ENCODE measurements around the gene MRE11.
A peak's percentile ranks its signal among the peaks of the same experiment; 100 is the strongest.

The MRE11 gene

GRCh38 chr11:94472916-94473799 lies 20.5 kb downstream of the MRE11 start:
- no peaks in the 10 kb centered on the region for H3K36me3 ChIP-seq (replicated peaks)
- no peak for TF ChIP-seq CTCF (IDR thresholded peaks at IDR 0.05; ENCODE audit: low read depth, low read length, missing control alignments)
- in situ Hi-C loops (cut with HindIII; ENCODE audit: low pct_ligation_motif_present, low sequenced_read_pairs), result no loop called here
- no peak overlapping the region for H3K27ac ChIP-seq
- no peak overlapping the region for H3K4me3 ChIP-seq (ENCODE audit: low read depth, low read length)
- no peaks in the 10 kb centered on the region for H3K27me3 ChIP-seq (replicated peaks)
- peak; percentile 11 for DNase-seq

GRCh38 chr11:94469416-94469815 lies 24.2 kb downstream of the MRE11 start:
- Histone ChIP-seq H3K27me3 (replicated peaks) (no peaks in the 10 kb centered on the region), H3K27ac (no peak overlapping the region), H3K4me3 (ENCODE audit: low read depth, low read length) (no peak overlapping the region), H3K36me3 (replicated peaks) (no peaks in the 10 kb centered on the region)
- no peak for TF ChIP-seq CTCF (IDR thresholded peaks at IDR 0.05; ENCODE audit: low read depth, low read length, missing control alignments)
- in situ Hi-C loops (cut with HindIII; ENCODE audit: low pct_ligation_motif_present, low sequenced_read_pairs), result no loop called here
- DNase-seq, result no peak

- no peak for TF ChIP-seq CTCF (IDR thresholded peaks at IDR 0.05; ENCODE audit: low read depth, low read length, missing control alignments)
- no peak overlapping the region for H3K27ac ChIP-seq
These were observed 34.1 kb downstream of the MRE11 start for GRCh38 chr11:94459576-94459975.

GRCh38 chr11:94457118-94458029 lies 36.3 kb downstream of the MRE11 start:
- no peaks in the 10 kb centered on the region for H3K36me3 ChIP-seq (replicated peaks)
- in situ Hi-C loops (cut with HindIII; ENCODE audit: low pct_ligation_motif_present, low sequenced_read_pairs), result no loop called here
- peak; percentile 7 for DNase-seq
- no peaks in the 10 kb centered on the region for H3K27me3 ChIP-seq (replicated peaks)
- no peak for TF ChIP-seq CTCF (IDR thresholded peaks at IDR 0.05; ENCODE audit: low read depth, low read length, missing control alignments)
- no peak overlapping the region for H3K27ac ChIP-seq
- no peak overlapping the region for H3K4me3 ChIP-seq (ENCODE audit: low read depth, low read length)

More at GRCh38 chr11:94459576-94459975, 34.1 kb downstream of the MRE11 start:
- no peak for DNase-seq
- in situ Hi-C loops (cut with HindIII; ENCODE audit: low pct_ligation_motif_present, low sequenced_read_pairs), result no loop called here
- Histone ChIP-seq H3K36me3 (replicated peaks) (no peaks in the 10 kb centered on the region), H3K4me3 (ENCODE audit: low read depth, low read length) (no peak overlapping the region), H3K27me3 (replicated peaks) (no peaks in the 10 kb centered on the region)

- no peak for DNase-seq
- TF ChIP-seq CTCF (IDR thresholded peaks at IDR 0.05; ENCODE audit: low read depth, low read length, missing control alignments), result no peak
- Histone ChIP-seq H3K27me3 (replicated peaks) (no peaks in the 10 kb centered on the region), H3K36me3 (replicated peaks) (no peaks in the 10 kb centered on the region), H3K4me3 (ENCODE audit: low read depth, low read length) (no peak overlapping the region), H3K27ac (no peak overlapping the region)
- in situ Hi-C loops (cut with HindIII; ENCODE audit: low pct_ligation_motif_present, low sequenced_read_pairs), result no loop called here
These were observed 37.8 kb downstream of the MRE11 start for GRCh38 chr11:94455861-94456260.

Data from brain microvascular endothelial cell (primary cell).